ENCODE results near the gene FGD2. TPM values are rescaled to one million over a fixed set of nuclear protein-coding genes. Genes with fewer than 3 reads are reported as not detected.

Gene FGD2
- total and polyA plus RNA-seq, 2 of the 4 experiments (the other 2 are of a cell fraction) = 0.07 TPM; not detected in 1

- TF ChIP-seq RCOR1 (IDR thresholded peaks at IDR 0.05; ENCODE audit: insufficient replicate concordance, low read length) = no peak
Measured at GRCh38 chr6:37047689-37048402, 42.4 kb downstream of the FGD2 start (continued).

GRCh38 chr6:37048403-37048850 is 43.0 kb downstream of the FGD2 start:
- no peak overlapping the region for H2AK9ac ChIP-seq (replicated peaks; ENCODE audit: low read depth, low read length, poor library complexity)
- H3K14ac ChIP-seq (replicated peaks; ENCODE audit: low read depth, low read length) = no peak overlapping the region
- H3K9me1 ChIP-seq (ENCODE audit: insufficient read depth, low read length) = 0 out of 2 replicates have a peak, but pooled peaks cover 3% of the 10 kb centered on the region
- no peak overlapping the region for H3K4me2 ChIP-seq (ENCODE audit: low read depth, low read length)
- BruUV-seq (replicated peaks) = no TSS peak
- H4K20me1 ChIP-seq (ENCODE audit: insufficient read depth, low read length) = 0 out of 2 replicates have a peak, but pooled peaks cover 3% of the 10 kb centered on the region
- ATAC-seq (ENCODE audit: low read depth) (no peak), DNase-seq (no peak)
- H3K27me3 ChIP-seq (ENCODE audit: control insufficient read depth, insufficient read depth, low read length) = no peaks in the 10 kb centered on the region; the same call in 1 of the 2 replicates
- in situ Hi-C loops (cut with MboI; ENCODE audit: low sequenced_read_pairs) (no loop called here), intact Hi-C loops (cut with micrococcal nuclease) (no loop called here), dilution Hi-C loops (cut with HindIII; ENCODE audit: low sequenced_read_pairs, unreplicated experiment) (no loop called here)
- no peaks in the 10 kb centered on the region for H3K36me3 ChIP-seq (ENCODE audit: control insufficient read depth, insufficient read depth, low read length)
- no peak overlapping the region for H2BK5ac ChIP-seq (ENCODE audit: low read depth, low read length, poor library complexity, severe bottlenecking)
- H3K9me3 ChIP-seq (ENCODE audit: control insufficient read depth, insufficient read depth, low read length) = no peaks in the 10 kb centered on the region
- no peaks in the 10 kb centered on the region for H3K79me1 ChIP-seq (ENCODE audit: low read depth in 1 of 2, low read length in 2 of 2)
- no peak overlapping the region for H4K8ac ChIP-seq (ENCODE audit: low read depth in 2 of 2, low read length in 2 of 2)
- no peak overlapping the region for H3K27ac ChIP-seq (ENCODE audit: insufficient read depth, low read length)
- no peak overlapping the region for H2BK120ac ChIP-seq (ENCODE audit: low read depth, low read length)
- H2AK5ac ChIP-seq (ENCODE audit: low read depth, low read length) = no peak overlapping the region
- no peak overlapping the region for H3K4me3 ChIP-seq (ENCODE audit: insufficient read depth, low read depth, low read length)
- no peak overlapping the region for H2BK20ac ChIP-seq (ENCODE audit: low read depth, low read length)
- peaks cover 6% of the 10 kb centered on the region for H3K4me1 ChIP-seq (ENCODE audit: control insufficient read depth, insufficient read depth, low read length)
- H2AFZ ChIP-seq (replicated peaks; ENCODE audit: low read length, poor library complexity) = no peak overlapping the region
- H2BK15ac ChIP-seq (ENCODE audit: low read depth, low read length) = no peak overlapping the region
- no peak overlapping the region for H3K9ac ChIP-seq (ENCODE audit: low read depth, low read length)
- H3K56ac ChIP-seq (ENCODE audit: extremely low read depth, insufficient read depth, low read length) = no peak overlapping the region
- H3K23ac ChIP-seq (ENCODE audit: low read depth, low read length) = no peak overlapping the region
- POLR2A ChIA-PET (ENCODE audit: unreplicated experiment) = no interaction called here
- TF ChIP-seq USF2 (IDR thresholded peaks at IDR 0.05; ENCODE audit: low read depth, low read length) = no peak
- no peak for TF ChIP-seq CTCF (conservative IDR thresholded peaks at IDR 0.05; ENCODE audit: low read depth, low read length)
- no peak overlapping the region for H3K18ac ChIP-seq (ENCODE audit: low read depth, low read length)
- CTCF ChIA-PET = no interaction called here
- H4K5ac ChIP-seq (ENCODE audit: low read depth, low read length) = no peak overlapping the region
- WGBS, 2 experiments (ENCODE audit: extremely low coverage in 2 of 2, insufficient read length in 1 of 2) = 10% methylated on average over 2 of the region's 3 CpGs; no CpG with 5 or more reads in 1 of the 2 experiments
- no peak overlapping the region for H4K91ac ChIP-seq (ENCODE audit: insufficient read depth, low read depth, low read length)
- no peak overlapping the region for H3K4ac ChIP-seq (ENCODE audit: low read depth, low read length)
